K562 (cell line): ENCODE measurements around the gene ANXA8. TPM values are rescaled to one million over a fixed set of nuclear protein-coding genes. Genes with fewer than 3 reads are reported as not detected.

Source experiments
- ATAC-seq: fragments of 200-7000 bp; cut with Tn5 transposase; 3 replicates; pipeline ENCODE4 v1.9.1; 2020; ENCODE audit warnings: moderate library complexity
- BruUV-seq: library from RNA; stranded (reverse); fragments of 400-500 nt; replicated peaks from 2 replicates; lab custom pipeline; 2021; lab: Mats Ljungman, UMichigan
- CTCF ChIA-PET: fragments of 300-600 bp; formaldehyde crosslinking; extraction: SDS; loops from one replicate; lab custom pipeline; 2021; ENCODE audit warnings: low intra/inter-chr PET ratio; lab: Yijun Ruan, JAX
- POLR2A ChIA-PET: fragments of 300-600, 350-650 bp; sonication (Branson Sonifier 250); formaldehyde crosslinking; extraction: SDS; loops from one replicate; lab custom pipeline; 2021; ENCODE audit warnings: antibody characterized with exemption, inconsistent platforms; lab: Yijun Ruan, JAX
- DNase-seq, 4 experiments: peaks; one replicate each; pipeline versions ENCODE4 v3.0.0 to v3.0.0-alpha.2; 2011 to 2018; ENCODE audit warnings: low spot score in 3 of 4, mixed read lengths in 3 of 4; ENCODE audit errors: extremely low read depth in 1 of 4
- FAIRE-seq: peaks from 2 replicates; lab custom pipeline; 2011; peaks lifted over from hg19 to GRCh38; lab: Jason Lieb, UNC
- H2AFZ ChIP-seq: 2 replicates; pipeline ENCODE4 v1.6.0; 2011; ENCODE audit warnings: low read depth, low read length, control low read depth, inconsistent platforms
- H3K27ac ChIP-seq: fragments of 200-600 bp; 3 replicates; pipeline ENCODE4 v1.8.0; 2011; ENCODE audit warnings: low read depth, mild to moderate bottlenecking, control low read depth, inconsistent platforms, low read length, moderate library complexity, mixed read lengths; ENCODE audit errors: extremely low read depth
- H3K27me3 ChIP-seq, 2 experiments: fragments of 300-600 bp in 1 of 2; 2 replicates in 1 of 2; 3 replicates in 1 of 2; pipeline versions ENCODE4 v1.6.0 to v1.8.0; 2011; ENCODE audit warnings: inconsistent platforms in 2 of 2, low read length in 2 of 2, mild to moderate bottlenecking in 1 of 2, mixed read lengths in 1 of 2, moderate library complexity in 1 of 2; ENCODE audit not compliant: control insufficient read depth in 2 of 2, insufficient read depth in 2 of 2
- H3K36me3 ChIP-seq: fragments of 300-600 bp; 3 replicates; pipeline ENCODE4 v1.8.0; 2011; ENCODE audit warnings: mild to moderate bottlenecking, low read length, inconsistent platforms; ENCODE audit not compliant: control insufficient read depth, insufficient read depth
- H3K4me1 ChIP-seq, 2 experiments: fragments of 200-600 bp in 1 of 2; replicated peaks in 1 of 2; 2 replicates in 1 of 2; 3 replicates in 1 of 2; pipeline versions ENCODE4 v1.5.1 to v1.8.0; 2011; ENCODE audit warnings: inconsistent platforms in 2 of 2, low read length in 2 of 2, mild to moderate bottlenecking in 1 of 2, mixed read lengths in 1 of 2, moderate library complexity in 1 of 2; ENCODE audit not compliant: control insufficient read depth in 2 of 2, insufficient read depth in 2 of 2
- H3K4me2 ChIP-seq: 2 replicates; pipeline ENCODE4 v1.6.1; 2011; ENCODE audit warnings: low read length, control low read depth, inconsistent platforms, mixed read lengths; ENCODE audit not compliant: insufficient read depth
- H3K4me3 ChIP-seq: fragments of 200-600 bp; sonication (generic), shearing (Covaris generic); 2 replicates; pipeline ENCODE4 v1.5.1; 2016; ENCODE audit warnings: control low read depth, inconsistent platforms
- H3K79me2 ChIP-seq: fragments of 200-600 bp; 3 replicates; pipeline ENCODE4 v1.8.0; 2011; ENCODE audit warnings: low read length, inconsistent platforms; ENCODE audit not compliant: control insufficient read depth, insufficient read depth
- H3K9ac ChIP-seq, 2 experiments: 2 replicates each; pipeline versions ENCODE4 v1.6.0 to v1.6.1; 2011; ENCODE audit warnings: low read depth in 2 of 2, low read length in 2 of 2, control low read depth in 1 of 2, inconsistent platforms in 1 of 2, mild to moderate bottlenecking in 1 of 2, mixed read lengths in 1 of 2; ENCODE audit not compliant: insufficient read depth in 1 of 2
- H3K9me1 ChIP-seq: one replicate; pipeline ENCODE4 v1.6.0; 2011; ENCODE audit warnings: inconsistent platforms, mild to moderate bottlenecking, low read length, moderate library complexity; ENCODE audit not compliant: control insufficient read depth, insufficient read depth
- H3K9me3 ChIP-seq: replicated peaks from 2 replicates; pipeline ENCODE4 v1.5.1; 2011; ENCODE audit warnings: low read depth, low read length, inconsistent platforms; ENCODE audit not compliant: control insufficient read depth, insufficient read depth
- H4K20me1 ChIP-seq: replicated peaks from 2 replicates; pipeline ENCODE4 v1.6.1; 2011; ENCODE audit warnings: low read length, inconsistent platforms, mixed read lengths; ENCODE audit not compliant: control insufficient read depth, insufficient read depth
- CREB1 ChIP-seq, 2 experiments: sonication (generic) in 1 of 2; formaldehyde crosslinking in 1 of 2; IDR thresholded peaks; 2 replicates each; pipeline versions ENCODE4 v1.6.1 to v1.8.0; 2012 to 2022; ENCODE audit warnings: inconsistent platforms in 1 of 2, mild to moderate bottlenecking in 1 of 2, missing genetic modification reagents in 1 of 2, moderate library complexity in 1 of 2
- KDM5B ChIP-seq: fragments of 200-600 bp; sonication (generic); IDR thresholded peaks from 2 replicates; pipeline ENCODE4 v1.6.1; 2012; ENCODE audit warnings: low read depth, mild to moderate bottlenecking, moderate library complexity, low read length, control low read depth, inconsistent platforms; ENCODE audit not compliant: insufficient replicate concordance
- POLR2AphosphoS5 ChIP-seq: IDR thresholded peaks from 2 replicates; pipeline ENCODE4 v1.6.1; 2011; ENCODE audit warnings: mild to moderate bottlenecking, low read depth, low read length, moderate library complexity; ENCODE audit not compliant: control insufficient read depth, insufficient read depth
- TSC22D4 ChIP-seq: fragments of 450-650 bp; IDR thresholded peaks from 2 replicates; pipeline ENCODE4 v1.6.1; 2016; ENCODE audit warnings: missing genetic modification characterization, missing biosample characterization, control low read depth
- ZNF263 ChIP-seq: sonication (generic); formaldehyde crosslinking; IDR thresholded peaks from 2 replicates; pipeline ENCODE4 v1.8.0; 2022; ENCODE audit warnings: mild to moderate bottlenecking, missing genetic modification reagents, borderline replicate concordance
- ZNF668 ChIP-seq: fragments of 250-450 bp; sonication (Bioruptor Pico); IDR thresholded peaks from 2 replicates; pipeline ENCODE4 v1.8.0; 2022; ENCODE audit warnings: mild to moderate bottlenecking, inconsistent platforms
- WGBS: fragments of 100-300 bp; shearing (Covaris generic); methylation state at CpG from one replicate; pipeline ENCODE4 v1.1.6; 2016; ENCODE audit warnings: low coverage, mixed read lengths; ENCODE audit not compliant: insufficient coverage; ENCODE audit errors: missing lambda C conversion rate; 5-methylcytosine and 5-hydroxymethylcytosine counted together
- in situ Hi-C: fragments of 300-500 bp; cut with MboI; formaldehyde crosslinking; loops from 4 replicates; pipeline ENCODE4 v1.15.0; 2018; ENCODE audit warnings: inconsistent platforms, mixed read lengths
- intact Hi-C: fragments of 100-400 bp; cut with micrococcal nuclease; formaldehyde crosslinking; loops from 2 replicates; pipeline ENCODE4 v1.14.2; 2022
- polyA plus RNA-seq, 8 experiments: library from polyadenylated mRNA; depleted of rRNA in 4 of 8; stranded (reverse) in 5 of 8; unstranded in 3 of 8; fragments of >200 nt; fragmentation: Nextera tagmentation in 2 of 8; fragmentation: Illumina TruSeq in 1 of 8; extraction: Ambion mirVana in 2 of 8; extraction: Trizol in 1 of 8; gene quantifications; 2 replicates each; pipeline versions ENCODE4 v1.2.1 to v1.2.3, GENCODE V29; 2011 to 2014; ENCODE audit warnings: inconsistent platforms in 1 of 8, missing spikeins in 1 of 8
- total RNA-seq, 7 experiments: library from RNA; depleted of rRNA in 6 of 7; stranded (reverse); fragments of >200 nt in 6 of 7; fragmentation: Illumina TruSeq in 2 of 7; extraction: Trizol in 2 of 7; gene quantifications; 2 replicates each; pipeline versions ENCODE4 v1.2.1 to v1.2.3, GENCODE V29; 2011 to 2021; ENCODE audit warnings: low replicate concordance in 1 of 7
- TF ChIP-seq, protein P1 (sequence below): fragments of 450-650 bp; formaldehyde crosslinking; IDR thresholded peaks from 2 replicates; pipeline ENCODE4 v1.4.0; 2022; ENCODE audit warnings: missing genetic modification characterization

Gene ANXA8
- total and polyA plus RNA-seq, 9 of the 15 experiments (the other 6 are each of a cell fraction or from before 2014, with no cell fraction given) = not detected

DNA sequence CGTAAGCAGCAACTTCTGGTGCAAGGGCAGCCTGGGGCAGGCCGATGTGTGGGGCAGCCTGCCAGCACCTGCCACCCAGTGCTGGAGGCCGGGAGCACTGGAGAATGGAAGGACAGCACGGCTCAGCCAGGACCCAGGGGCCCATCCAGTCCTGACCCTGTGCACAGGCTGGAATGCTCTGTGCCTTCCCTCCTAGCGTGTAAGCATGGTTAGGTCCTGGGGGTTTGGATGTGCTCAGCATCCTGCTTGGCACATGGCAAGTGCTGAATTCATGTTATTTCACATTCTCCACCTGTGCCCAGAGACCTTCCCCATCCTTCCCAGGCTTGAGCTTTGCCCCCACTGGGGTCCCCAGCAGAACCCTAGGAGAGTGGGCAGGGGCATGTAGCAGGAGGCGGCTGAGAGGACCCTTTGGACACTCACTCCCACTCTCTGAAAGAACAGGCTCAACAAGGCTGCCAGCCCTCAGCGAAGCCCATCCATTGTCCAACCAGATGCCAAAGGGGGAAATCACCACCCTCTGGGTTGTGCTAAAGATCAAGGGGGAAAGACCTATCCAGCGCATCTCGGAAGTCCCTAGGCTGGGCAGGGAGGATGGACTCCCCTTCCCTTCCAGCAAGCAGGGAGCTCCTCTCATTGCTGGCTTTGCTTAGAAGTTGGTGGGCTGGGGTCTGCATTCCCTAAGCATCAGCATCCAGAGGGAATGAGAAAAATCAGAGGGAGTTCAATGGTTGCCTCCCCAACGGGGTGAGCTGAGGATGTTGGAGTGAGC is 29.7 kb downstream of the ANXA8 start (continued):
- TF ChIP-seq CREB1 (IDR thresholded peaks at IDR 0.05) = no peak
- no peak for TF ChIP-seq CREB1 (CRISPR knock-in tag; IDR thresholded peaks at IDR 0.05)
- TF ChIP-seq, all 486 proteins: peak for 0

DNA sequence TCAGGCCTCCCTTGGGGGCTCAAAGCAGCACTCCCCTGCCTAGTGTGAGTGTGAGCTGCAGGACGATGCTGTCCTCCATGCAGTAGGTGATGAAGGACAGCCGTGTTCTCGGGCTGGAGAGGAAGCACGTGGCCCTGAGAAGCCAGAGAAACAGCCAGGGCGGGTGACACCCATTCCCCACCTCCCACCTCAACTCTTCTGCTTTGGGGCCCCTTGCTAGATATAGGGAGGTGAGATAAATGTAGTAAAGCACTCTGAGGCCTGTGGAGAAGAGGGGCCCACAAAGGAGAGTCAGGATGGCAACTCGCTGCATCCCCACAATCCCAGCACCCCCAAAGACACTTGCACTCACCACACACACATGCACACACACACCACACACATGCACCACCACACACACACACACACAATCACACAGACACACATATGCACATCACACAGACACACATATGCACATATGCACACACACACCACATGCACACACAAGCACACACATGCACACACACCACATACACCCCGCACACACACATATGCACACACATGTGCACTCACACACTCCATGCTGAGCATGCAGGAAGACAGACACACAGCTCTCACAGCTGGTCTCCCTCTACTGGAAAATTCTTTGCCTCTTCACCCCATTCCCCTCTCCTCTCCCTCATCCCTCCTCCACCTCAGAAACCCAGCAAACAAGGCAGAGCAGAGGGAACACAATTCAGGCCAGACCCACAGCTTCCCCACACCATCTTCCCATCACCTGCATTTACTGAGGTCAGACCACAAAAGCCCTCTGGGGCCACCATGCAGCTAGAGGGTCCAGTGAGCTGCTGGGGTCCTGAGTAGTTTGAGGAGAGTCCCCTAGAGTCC is 30.5 kb downstream of the ANXA8 start:
- ChIA-PET POLR2A (no interaction called here), CTCF (no interaction called here)
- Histone ChIP-seq H3K27ac (no peak overlapping the region; the same call in 2 of the 3 replicates), H3K9me3 (no peaks in the 10 kb centered on the region), H3K9me1 (no peaks in the 10 kb centered on the region), H4K20me1 (no peaks in the 10 kb centered on the region; the same call in 1 of the 2 replicates), H3K4me2 (no peak overlapping the region), H2AFZ (no peak overlapping the region), H3K27me3 (peaks cover 21 to 62% of the 10 kb centered on the region in 2 experiments; a peak in 4 of 5 replicates), H3K36me3 (no peaks in the 10 kb centered on the region), H3K4me1 (peaks cover 0 to 8% of the 10 kb centered on the region in 2 experiments; a peak in 1 of 5 replicates), H3K9ac (peak overlapping the region in 1 of 2 experiments; percentile 57; a peak in 1 of 4 replicates), H3K4me3 (no peak overlapping the region), H3K79me2 (no peaks in the 10 kb centered on the region)
- DNase-seq = peak in 1 of 4 experiments; percentile 7
- no peak for TF ChIP-seq ZNF668 (CRISPR knock-in tag)
- no peak for TF ChIP-seq POLR2AphosphoS5
- TF ChIP-seq, protein P1, sequence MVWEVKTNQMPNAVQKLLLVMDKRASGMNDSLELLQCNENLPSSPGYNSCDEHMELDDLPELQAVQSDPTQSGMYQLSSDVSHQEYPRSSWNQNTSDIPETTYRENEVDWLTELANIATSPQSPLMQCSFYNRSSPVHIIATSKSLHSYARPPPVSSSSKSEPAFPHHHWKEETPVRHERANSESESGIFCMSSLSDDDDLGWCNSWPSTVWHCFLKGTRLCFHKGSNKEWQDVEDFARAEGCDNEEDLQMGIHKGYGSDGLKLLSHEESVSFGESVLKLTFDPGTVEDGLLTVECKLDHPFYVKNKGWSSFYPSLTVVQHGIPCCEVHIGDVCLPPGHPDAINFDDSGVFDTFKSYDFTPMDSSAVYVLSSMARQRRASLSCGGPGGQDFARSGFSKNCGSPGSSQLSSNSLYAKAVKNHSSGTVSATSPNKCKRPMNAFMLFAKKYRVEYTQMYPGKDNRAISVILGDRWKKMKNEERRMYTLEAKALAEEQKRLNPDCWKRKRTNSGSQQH (CRISPR knock-in tag) = peak; percentile 58; the same call in 1 of the 2 replicates
- TF ChIP-seq ZNF263 = peak; percentile 52; the same call in 1 of the 2 replicates
- TF ChIP-seq KDM5B = no peak
- TF ChIP-seq TSC22D4 = 0 out of 2 replicates have a peak, but pooled peaks have one; percentile 85
- FAIRE-seq = no peak
- no peak for ATAC-seq
- WGBS = 1% methylated on average over 7 of the region's 7 CpGs
- intact Hi-C loops = loop anchor here (5.0 kb wide), 1 partner anchor 91 kb away; no protein-coding TSS in a partner anchor
- BruUV-seq = no TSS peak
- in situ Hi-C loops = no loop called here
